ENCODE measurements around the gene CYP11A1.

CYP11A1 gene

DNA sequence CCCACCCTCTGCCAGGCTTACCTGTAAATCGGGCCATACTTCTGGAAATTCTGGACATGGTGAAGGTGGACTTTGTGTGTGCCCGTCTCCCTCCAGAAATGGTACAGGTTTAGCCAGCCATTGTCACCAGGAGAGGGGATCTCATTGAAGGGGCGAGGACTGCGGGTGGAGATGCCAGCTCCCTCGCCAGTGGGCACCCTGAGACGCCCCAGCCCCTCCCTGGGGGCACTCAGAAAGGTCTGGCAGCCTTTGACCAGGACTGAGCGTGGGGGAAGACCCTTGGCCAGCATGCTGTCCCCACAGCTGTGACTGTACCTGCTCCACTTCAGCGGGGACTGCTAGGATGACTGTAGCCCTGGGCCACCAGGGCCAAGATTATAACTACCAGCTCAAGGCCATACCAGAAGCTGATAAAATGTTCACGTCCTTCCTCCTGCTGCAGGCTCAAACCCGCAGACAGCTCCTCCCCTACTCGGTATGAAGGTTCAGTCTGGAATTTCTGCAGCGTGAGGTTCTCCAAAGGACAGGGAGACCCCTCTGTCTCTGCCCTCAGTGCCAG is at the start of gene CYP11A1:
Gene CYP11A1 (minus strand): TSS at position 351 of the 559 bp plus-strand sequence. CDS start 61 bp downstream, at position 290.
- no peak for DNase-seq

DNA sequence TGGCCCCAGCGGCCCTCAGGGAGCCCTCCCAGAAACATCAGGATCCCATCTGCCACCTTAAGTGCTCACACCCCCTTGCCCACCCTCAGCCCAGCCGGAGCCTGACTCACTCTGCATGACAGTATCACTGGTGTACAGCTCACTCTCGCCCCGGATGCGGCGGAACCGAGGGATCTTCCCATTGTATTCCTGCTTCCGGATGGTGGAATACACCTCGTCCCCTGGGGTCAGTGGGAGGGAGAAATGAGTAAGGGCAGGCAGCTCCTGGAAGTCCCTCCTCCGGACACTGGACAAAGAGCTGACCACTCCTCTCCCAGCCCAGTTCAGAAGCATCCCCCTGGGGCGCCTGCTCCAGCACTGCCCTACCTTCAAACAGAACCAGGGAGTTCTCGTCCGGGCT is 49.8 kb upstream of the CYP11A1 start:
- no peak for DNase-seq

DNA sequence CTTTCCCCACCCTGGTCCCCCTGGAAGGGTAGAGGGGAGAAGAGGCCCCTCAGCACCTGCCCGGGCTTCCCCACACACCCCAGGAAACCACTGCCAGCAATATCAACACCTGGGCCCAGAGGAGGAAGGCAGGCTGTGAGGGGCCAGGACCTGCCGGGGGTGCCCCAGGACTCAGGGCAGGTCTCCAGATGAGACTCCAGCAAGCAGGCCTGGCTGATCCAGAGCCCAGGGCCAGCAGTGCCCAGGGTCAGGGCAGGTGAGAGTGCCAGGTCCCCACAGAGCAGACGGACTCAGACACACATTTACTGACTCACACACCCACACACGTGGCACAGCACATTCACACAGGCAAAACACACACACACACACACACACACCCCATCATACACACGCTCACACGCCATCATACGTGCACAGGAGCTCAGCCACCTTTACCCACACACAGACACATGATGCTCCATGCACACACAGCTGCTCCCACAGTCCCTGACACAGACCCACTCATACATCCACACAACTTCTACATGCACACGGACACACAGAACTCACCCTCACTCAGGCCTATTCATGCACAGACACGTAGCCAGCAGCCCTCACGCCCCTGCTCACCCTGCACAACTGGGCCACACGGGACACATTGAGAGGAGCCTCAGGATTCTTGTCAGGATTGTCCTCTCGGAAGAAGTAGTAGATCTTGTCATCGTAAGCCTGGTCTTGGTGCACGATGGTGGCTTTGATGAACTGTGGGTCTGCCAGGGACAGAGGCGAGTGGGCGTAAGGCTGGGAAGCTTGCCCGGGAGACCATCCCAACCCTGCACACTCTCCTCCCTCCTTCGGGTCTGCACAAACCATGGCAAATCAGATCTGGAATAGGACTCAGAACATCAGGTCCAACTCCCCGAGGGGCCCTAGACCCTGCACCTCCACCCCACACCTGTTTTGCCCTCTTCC is 48.8 kb upstream of the CYP11A1 start:
- DNase-seq, result no peak

DNA sequence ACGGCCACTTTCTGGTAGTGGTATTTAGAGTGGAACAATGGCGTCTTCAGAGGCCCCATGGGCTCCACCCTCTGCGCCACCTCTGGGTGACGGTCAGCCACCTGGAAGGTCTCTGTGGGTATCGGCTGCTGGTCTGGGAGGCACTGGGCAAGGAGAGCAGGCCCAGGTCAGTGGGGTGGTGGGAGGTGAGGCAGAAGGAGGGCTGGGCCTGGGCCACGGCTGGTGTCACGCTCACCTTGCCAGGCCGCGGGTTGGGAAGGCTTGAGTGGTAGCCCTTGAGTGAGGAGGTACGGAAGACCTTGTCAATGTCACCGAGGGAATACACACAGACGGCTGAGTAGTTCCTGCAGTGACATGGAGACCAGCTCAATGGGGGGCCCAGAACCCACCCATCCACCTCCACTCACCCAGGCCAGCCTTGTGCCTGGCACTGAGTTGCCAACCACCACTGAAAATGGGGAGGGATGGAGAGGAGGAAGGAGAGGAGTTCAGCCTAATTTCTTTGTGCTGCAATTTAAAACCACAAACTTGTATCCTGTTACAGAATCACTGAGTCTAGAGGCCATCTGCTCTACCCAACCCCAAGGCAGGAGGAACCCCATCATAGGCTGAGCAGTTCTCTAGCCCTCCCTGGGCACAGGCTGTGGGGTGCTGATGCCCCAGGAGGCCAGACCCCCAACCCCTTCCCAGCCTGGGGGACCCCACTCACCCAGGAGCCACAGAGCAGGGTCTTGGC is 47.3 kb upstream of the CYP11A1 start:
- DNase-seq, result no peak

DNA sequence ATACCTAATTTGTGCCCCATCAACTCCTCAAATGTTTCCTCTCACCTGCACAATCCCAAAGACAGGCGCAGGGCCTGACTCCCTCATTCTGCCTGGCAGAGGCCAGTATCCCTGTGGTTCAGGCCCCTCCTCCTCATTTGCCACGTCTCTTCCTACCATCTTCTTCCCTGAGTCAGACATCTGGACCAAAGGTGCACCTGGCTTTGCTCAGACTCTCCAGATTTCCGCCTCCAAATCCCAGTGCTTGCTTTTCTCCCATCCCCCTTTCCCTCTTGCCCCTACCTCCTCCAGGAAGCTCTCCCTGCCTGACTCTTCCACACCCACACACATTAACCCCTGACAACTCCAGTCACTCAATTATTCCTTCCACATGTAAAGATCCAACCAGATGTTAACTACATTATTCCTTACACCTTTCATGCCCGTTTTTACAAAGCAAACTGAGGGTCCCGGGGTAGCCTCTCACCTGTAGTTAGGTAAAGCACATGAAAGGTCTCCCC is 46.7 kb upstream of the CYP11A1 start:
- no peak for DNase-seq

DNA sequence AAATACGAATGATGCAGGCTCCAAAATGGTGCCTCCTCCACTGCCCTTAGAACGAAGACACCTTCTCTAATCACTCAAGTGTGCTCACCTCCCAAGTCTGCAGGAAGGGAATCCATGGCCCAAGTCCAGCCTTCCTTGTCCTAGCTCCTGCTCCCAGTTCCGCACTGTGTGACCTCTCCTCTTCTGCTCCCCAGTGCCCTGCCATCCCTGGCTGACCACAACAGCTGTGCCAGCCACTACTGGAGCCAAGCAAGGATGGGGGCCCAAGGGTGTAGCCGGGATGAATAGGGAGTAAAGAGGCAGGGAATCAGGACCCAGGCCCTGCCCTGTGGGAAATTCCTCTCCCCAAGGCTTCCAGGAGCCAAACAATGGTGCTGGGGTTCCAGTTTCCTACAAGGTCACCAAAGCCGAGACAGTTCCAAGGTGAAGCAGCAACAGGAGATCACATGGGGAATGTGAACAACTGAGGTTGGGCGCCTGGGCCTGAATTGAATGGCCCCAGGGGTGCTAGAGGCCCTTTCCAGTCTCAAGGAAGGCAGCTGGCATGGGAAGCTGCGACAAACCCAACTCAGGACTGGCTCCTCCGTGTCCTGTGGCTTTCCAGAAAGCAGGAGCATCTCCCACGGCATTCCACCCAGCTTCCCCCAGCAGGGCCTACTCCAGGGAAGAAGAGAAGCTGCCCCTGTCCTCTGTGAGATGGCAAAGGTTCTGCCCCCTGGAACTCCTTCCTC is 46.1 kb upstream of the CYP11A1 start:
- DNase-seq, result no peak

DNA sequence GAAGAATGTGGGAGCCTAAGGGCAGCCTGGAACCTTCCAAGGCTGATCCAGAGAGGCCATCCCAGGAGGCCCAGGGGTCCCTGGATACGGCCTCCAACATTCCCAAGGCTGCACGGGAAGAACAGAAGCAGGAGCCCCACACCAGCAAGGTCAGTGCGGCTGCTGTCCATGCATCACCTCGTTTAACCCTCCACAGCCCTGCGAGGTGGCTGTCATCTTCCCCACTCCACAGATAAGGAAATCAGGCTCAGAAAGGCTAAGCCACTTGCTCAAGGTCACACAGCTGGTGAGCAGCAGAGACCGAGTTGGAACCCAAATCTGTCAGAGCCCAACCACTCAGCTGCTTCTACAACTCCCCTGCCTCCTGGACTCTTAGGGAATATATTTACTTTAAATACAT is 44.7 kb upstream of the CYP11A1 start:
- no peak for DNase-seq

DNA sequence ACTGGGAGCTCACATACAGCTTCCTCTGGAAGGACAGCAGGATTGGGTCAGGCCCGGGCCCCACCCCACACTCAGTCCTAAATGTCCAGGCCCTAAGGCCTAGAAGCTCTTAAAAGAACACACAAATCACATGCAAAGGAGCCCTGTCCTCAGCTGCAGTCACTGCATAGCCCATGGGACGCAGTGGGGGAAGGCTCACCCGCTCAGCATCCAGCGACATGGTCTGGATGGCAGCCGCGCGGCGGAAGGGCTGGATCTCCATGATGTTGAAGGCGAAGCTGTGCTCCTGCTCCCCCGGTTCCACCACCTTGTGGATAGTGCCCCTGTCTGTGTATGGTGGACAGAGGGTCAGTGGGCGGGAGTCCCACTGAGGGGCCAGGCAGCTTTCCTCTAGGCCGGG is 44.2 kb upstream of the CYP11A1 start:
- no peak for DNase-seq

DNA sequence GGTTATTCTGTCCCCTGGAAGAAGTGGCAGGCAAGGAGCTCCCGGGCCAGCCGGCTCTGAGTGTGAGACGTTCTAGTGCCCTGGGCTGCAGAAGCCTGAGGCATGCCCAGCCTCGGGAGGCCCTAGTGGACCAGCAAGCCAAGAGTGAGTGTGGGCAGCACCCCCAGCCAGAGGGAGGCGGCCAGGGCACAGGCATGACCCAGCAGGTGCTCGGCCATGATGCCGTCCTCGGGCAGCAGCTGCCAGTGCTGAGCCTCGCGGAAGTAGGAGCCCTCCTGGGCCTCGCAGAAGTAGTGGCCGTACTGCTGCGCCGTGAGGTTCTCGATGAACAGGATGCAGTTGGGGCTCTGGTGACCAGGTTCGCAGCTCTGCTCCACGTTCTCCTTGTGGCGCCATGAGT is 43.1 kb upstream of the CYP11A1 start:
- no peak for DNase-seq

DNA sequence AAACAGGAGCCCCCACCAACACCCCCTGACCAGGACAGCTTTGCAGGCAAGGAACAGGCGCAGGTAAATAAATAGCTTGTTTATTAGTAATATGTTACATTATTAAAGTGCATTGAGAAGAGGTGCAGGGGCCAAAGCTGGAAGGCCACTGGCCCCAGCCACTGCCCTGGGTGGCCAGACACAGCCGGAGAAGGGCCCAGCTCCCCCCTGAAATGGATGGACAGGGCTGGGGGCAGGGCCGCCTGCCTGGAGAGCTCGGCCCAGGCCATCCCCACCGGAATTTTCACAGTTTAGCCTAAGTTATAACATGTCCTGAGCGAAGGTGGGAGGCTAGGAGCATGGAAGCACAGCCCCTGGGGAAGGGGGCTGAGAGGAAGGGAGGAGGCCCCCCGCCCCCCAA is 41.8 kb upstream of the CYP11A1 start:
- DNase-seq, result no peak

DNA sequence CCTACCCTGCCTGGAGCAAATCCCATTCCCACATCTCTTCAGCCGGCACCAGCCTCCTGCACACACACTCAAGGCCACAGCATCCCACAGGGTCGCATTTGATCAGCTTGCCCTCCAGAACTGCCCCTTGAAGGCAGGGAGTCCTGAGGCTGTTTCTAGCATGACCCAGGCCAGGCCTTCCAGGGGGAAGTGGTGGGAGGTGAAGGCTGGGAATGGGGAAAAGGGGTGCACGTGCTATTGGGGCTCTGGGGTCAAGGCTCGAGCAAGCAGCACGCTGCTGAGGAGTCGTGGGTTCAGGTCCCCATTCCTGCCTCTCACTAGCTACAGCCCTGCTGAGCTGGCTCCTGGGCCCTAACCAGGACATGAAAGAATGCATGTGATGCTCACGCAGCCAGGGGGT is 41.4 kb upstream of the CYP11A1 start:
- no peak for DNase-seq

DNA sequence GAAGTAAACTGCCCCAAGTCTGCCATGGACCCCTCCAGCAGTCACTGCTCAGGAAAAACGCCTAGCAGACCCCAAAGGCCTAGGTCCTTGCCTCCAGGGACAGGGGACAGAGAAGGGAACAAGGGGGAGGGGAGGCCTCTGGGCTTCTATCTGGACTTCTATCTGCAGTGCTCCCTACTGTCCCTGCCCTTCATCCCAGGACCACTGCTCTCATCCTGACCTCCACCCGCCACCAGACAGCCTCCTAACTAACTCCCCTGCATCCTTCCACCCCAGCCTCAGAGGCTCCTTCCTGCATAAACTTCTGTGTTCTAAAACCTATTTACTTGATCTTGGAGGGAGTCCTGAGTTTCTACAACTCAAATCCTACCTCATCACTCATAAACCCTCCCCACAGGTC is 40.9 kb upstream of the CYP11A1 start:
- no peak for DNase-seq

DNA sequence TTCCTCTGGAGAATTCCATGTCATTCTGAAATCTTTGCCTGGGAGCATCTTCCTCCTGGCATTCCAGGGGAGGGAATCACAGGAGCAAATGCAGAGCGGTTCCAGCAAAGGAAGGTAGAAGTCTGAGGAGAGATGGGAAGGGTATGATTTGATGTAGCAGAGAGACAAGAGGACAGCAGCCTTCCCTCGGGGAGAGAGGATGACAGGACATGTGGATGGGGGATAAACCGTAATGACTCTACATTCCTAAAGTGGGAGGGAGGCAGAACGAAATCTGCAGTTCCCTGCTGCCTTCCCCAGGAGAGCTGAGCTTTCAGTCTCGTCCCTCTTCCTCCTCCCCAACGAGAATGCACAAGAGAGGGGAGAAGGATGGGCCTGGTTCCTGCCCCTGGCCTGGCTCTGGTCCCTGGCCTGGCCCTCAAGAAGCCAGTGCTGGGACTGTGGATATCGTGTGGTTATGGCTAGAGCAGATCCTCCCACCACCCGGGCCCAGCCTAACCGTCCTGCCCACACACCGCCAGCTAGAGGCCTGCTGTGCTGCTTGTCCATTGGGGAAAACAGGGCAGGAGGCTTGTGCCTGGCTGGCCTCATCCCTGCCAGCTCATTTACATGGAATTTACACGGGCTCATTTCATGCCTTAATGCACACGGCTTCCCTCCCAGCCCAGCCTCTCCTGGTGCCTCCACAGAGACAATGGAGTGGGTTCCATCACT is 39.7 kb upstream of the CYP11A1 start:
- DNase-seq, result peak; percentile 90

DNA sequence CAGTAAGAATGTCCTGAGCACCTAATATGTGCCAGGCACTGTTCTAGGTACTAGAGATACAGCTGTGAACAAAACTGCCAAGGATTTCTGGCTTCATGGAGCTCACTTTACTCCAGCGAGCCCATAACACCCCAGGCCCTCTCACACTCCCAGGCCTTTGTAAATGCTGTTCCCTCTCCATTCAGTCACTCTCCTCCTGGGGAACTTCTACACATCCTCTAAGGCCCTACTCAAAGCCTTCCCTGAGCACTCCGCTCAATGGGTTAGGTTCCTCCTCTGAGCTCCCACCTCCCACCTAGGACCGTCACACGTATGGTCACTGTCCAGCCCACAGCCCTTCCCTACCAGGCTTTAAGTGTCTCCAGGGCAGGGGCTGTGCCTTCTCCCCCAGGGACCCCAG is 39.1 kb upstream of the CYP11A1 start:
- no peak for DNase-seq

DNA sequence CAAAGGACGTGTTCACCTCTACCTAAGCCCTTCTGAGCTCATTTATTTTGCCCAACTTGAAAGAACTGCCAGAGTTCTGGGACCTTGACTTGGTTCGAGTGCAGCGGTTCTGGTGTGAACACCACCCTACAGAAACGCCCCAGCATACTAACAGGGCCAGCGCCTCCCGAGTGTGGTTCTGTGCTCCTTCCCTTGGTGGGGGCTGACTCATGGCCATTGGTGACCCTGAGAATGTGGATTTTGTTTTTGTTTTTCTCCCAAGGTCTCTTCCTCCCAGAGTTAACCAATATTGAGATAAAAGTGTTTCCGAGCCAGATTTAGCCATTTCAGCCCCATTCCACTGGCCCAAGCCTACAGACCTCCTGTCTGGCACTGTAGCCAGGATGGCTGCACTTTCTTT is 38.4 kb upstream of the CYP11A1 start:
- no peak for DNase-seq

DNA sequence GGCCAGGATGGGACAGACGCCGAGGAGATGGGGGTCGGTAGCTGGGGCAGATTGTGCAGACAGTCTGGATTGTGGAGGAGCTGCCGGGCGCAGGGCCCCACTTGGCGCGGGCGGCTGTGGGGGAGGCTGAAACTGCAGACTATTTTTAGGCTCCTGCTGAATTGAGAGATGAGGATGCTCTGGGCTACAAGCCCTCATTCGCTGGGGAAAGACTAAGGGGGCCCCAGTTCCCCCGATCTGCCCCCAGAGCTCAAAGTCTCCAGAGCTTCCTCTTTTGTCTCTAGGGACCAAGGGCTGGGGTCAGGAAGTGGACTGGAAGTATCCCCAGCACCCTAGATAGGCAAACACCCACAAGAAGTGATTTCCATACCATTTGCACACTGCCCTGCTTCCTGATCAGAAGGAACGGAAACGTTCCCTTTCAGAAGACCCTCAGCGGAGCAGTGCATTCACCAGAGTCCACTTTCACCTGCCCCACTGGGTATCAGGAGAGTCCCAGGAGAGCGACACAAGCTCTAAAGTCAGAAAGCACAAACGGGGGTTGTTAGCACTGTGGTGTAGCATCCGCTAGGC is 36.6 kb upstream of the CYP11A1 start:
- DNase-seq, result no peak

DNA sequence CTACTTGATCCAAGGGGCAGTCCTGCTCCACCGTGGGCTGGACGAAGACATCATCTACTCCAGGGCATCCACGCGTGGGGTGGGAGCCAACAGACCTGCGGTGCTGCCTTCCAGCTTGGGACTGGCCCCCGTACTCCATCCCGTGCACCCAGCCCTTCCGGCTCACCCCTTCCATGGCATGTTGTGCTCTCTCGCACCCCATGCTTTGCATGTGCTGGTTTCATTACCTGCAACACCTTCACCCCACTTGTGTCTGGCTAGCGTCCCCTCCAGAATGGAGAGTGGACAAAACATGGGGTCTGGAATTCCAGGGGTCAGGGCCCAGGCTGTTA is 36.1 kb upstream of the CYP11A1 start:
- DNase-seq, result no peak

DNA sequence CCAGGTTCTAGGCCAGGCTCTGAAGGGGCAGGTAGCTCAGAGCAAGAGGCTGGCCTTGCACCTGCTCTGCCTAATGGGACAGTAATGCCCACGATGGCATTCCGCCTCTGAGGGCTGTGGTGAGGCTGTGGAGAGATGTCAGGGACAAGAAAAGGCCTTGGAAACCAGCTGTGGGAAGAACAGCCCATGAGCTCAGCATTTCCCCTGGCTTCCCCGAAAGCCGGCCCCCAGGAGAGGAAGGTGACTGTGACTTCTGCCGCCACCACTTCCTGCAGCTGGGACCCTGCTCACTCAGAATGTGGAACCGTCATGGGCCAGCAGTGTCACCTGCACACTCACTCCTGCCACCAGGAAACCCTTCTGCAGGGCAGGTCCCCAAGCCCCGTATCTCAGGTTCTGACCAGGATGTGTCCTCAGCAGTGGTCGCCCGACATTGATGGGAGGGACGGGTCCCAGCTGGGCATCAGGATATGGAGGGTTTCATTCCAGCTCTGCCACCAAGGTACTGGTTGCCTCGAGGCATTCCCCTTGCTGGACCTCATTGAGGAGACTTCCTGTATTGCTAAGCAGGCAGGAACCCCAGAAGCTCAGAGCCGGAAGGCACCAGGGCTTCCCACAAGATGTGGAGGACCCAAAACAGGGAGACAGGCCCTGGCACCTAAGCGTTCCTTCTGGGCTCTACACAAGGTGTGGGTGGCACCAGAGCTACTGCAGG is 35.6 kb upstream of the CYP11A1 start:
- no peak for DNase-seq

DNA sequence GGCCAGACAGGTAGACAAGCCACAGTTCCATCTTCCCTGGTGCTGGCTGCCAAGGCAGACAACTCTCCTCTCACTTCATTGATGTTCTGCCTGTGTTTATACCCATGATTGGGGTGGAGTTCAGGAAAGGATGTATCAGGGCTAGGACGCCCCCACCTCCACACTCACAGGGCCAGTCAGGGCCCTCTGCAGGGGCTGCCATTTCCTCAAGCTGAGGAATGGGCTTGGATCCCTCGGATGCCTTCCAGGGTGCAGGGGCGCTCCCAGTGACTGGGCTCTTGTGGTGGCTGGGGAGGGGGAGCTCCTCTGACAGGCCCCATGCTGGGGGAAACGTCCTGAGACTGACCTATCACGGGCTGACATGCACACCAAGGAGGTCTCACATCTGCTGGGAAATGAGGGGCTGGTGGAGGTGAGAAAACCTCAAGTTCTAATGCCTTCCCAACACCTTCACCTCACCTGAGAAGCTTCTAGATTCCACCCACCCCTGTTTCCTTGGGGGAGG is 34.9 kb upstream of the CYP11A1 start:
- no peak for DNase-seq

DNA sequence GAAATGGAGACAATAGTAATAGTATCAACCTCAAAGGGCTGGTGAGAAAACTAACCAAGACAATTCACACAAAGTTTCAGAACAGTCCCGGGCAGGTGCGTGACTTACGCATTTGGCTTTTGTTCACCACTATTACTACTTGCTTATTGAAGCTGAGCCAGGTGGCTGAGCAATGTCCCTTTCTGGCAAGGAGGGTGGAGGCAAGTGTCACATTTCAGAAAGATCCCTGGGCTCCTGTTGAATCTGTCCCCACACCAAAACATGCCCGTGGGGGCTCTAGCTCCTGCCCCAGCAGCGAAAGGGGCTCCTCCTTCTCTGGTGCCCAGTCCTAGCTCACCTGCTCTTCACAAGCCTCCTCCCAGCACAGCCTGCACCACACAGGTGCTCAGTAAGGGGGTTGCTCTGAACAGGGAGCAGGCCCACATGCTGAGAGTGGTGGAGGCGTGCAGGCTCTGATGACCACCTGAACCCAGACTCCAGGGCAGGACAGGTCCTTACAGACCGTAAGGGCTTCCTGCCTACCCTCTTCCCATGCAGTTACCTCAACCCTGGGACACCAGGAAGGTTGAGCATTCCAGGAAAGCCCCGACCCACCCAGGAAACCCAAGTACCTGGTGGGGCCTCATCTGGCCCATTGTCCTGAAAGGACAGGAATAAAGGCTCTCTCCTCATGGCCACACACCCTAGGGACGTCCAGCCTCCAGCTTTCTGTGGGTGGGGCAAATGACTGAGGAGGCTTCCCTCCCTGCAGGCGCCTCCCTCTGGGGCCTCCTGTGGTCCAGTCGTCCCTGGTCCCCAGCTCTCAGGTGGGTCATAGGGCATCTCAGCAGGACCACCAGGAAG is 33.7 kb upstream of the CYP11A1 start:
- DNase-seq, result no peak
